ENCODE measurements around the gene SNTB2. TPM values are rescaled to one million over a fixed set of nuclear protein-coding genes. Genes with fewer than 3 reads are reported as not detected.
A peak's percentile ranks its signal among the peaks of the same experiment; 100 is the strongest.

SNTB2 gene
- total and polyA plus RNA-seq, 2 of the 13 experiments (the other 11 are each of a cell fraction or from before 2014, with no cell fraction given) = 11.5 to 19.2 TPM

GRCh38 chr16:69323415-69323814 is 136.5 kb downstream of the SNTB2 start (continued):
- no peak for TF ChIP-seq HBP1 (CRISPR knock-in tag; IDR thresholded peaks at IDR 0.05; ENCODE audit: low read depth)
- TF ChIP-seq ZNF331 (CRISPR knock-in tag; IDR thresholded peaks at IDR 0.05) = no peak
- no peak for TF ChIP-seq IKZF4 (CRISPR knock-in tag; IDR thresholded peaks at IDR 0.05; ENCODE audit: borderline replicate concordance, low read depth, not compliant biosample characterization)
- TF ChIP-seq AGO2 (optimal IDR thresholded peaks at IDR 0.05; ENCODE audit: low read depth, low read length) = peak; percentile 73
- TF ChIP-seq ZNF235 (CRISPR knock-in tag; IDR thresholded peaks at IDR 0.05; ENCODE audit: borderline replicate concordance) = no peak
- no peak for TF ChIP-seq MXD3 (CRISPR knock-in tag; IDR thresholded peaks at IDR 0.05)
- TF ChIP-seq RBM39 (IDR thresholded peaks at IDR 0.05; ENCODE audit: low read depth, low read length, poor library complexity, severe bottlenecking) = peak; percentile 22
- TF ChIP-seq ZNF598 (CRISPR knock-in tag; IDR thresholded peaks at IDR 0.05; ENCODE audit: borderline replicate concordance) = no peak
- no peak for TF ChIP-seq E2F5 (CRISPR knock-in tag; conservative IDR thresholded peaks at IDR 0.05)
- TF ChIP-seq ZSCAN20 (CRISPR knock-in tag; IDR thresholded peaks at IDR 0.05; ENCODE audit: borderline replicate concordance) = no peak
- no peak for TF ChIP-seq ZFX (CRISPR knock-in tag; IDR thresholded peaks at IDR 0.05; ENCODE audit: low read depth)
- no peak for TF ChIP-seq IRX3 (CRISPR knock-in tag; IDR thresholded peaks at IDR 0.05; ENCODE audit: borderline replicate concordance, low read depth)
- TF ChIP-seq ZNF547 (CRISPR knock-in tag; IDR thresholded peaks at IDR 0.05) = no peak
- no peak for TF ChIP-seq ZBTB8A (CRISPR knock-in tag; IDR thresholded peaks at IDR 0.05; ENCODE audit: borderline replicate concordance, low read depth)
- no peak; the same call in 1 of the 2 replicates for TF ChIP-seq ZFP91 (CRISPR knock-in tag; IDR thresholded peaks at IDR 0.05; ENCODE audit: borderline replicate concordance)
- no peak for TF ChIP-seq KLF11 (CRISPR knock-in tag; IDR thresholded peaks at IDR 0.05)
- no peak for TF ChIP-seq SP5 (CRISPR knock-in tag; IDR thresholded peaks at IDR 0.05; ENCODE audit: borderline replicate concordance, low read depth)
- TF ChIP-seq RFX5 (IDR thresholded peaks at IDR 0.05; ENCODE audit: low read depth, low read length) = no peak
- no peak for TF ChIP-seq TEF (CRISPR knock-in tag; IDR thresholded peaks at IDR 0.05)
- TF ChIP-seq ZNF205 (CRISPR knock-in tag; IDR thresholded peaks at IDR 0.05) = no peak
- TF ChIP-seq TFDP2 (CRISPR knock-in tag; IDR thresholded peaks at IDR 0.05) = no peak
- TF ChIP-seq THAP8 (CRISPR knock-in tag; IDR thresholded peaks at IDR 0.05; ENCODE audit: borderline replicate concordance) = no peak
- no peak for TF ChIP-seq TRIM24 (CRISPR knock-in tag; IDR thresholded peaks at IDR 0.05)
